Adrenal gland (tissue), 12 donors: ENCODE results near the gene ACR. TPM values are rescaled to one million over a fixed set of nuclear protein-coding genes. Genes with fewer than 3 reads are reported as not detected.
A peak's percentile ranks its signal among the peaks of the same experiment; 100 is the strongest.

Source experiments
- DNase-seq, 7 donors: peaks; one replicate each; pipeline ENCODE4 v3.0.0-alpha.2; 2019 to 2020
- H3K27ac ChIP-seq, 5 donors: fragments of 200-600 bp; sonication (generic) in 4 of 5; 1 replicate in 3 of 5; 2 replicates in 2 of 5; pipeline versions ENCODE4 v1.5.1 to v1.8.0; 2016 to 2020; ENCODE audit warnings: mild to moderate bottlenecking in 1 of 5
- H3K27me3 ChIP-seq: fragments of 200-600 bp; 2 replicates; pipeline ENCODE4 v1.8.0; 2021
- H3K36me3 ChIP-seq, 2 donors: fragments of 200-600 bp; replicated peaks in 1 of 2; 1 replicate in 1 of 2; 2 replicates in 1 of 2; pipeline versions ENCODE4 v1.5.1 to v1.8.0; 2018 to 2022
- H3K4me1 ChIP-seq, 2 donors: fragments of 200-600 bp; replicated peaks in 1 of 2; 1 replicate in 1 of 2; 2 replicates in 1 of 2; pipeline versions ENCODE4 v1.5.1 to v1.8.0; 2018 to 2021
- H3K4me3 ChIP-seq, 4 donors: fragments of 200-600 bp; sonication (generic) in 3 of 4; one replicate each; pipeline ENCODE4 v1.5.1; 2016 to 2018
- H3K9me3 ChIP-seq, 3 donors: fragments of 200-600 bp; sonication (generic) in 1 of 3; replicated peaks in 1 of 3; 1 replicate in 2 of 3; 2 replicates in 1 of 3; pipeline versions ENCODE4 v1.5.1 to v1.8.0; 2016 to 2021
- CTCF ChIP-seq, 6 experiments: fragments of 450-650 bp in 4 of 6; fragments of 200-600 bp in 2 of 6; sonication (generic) in 1 of 6; IDR thresholded peaks; 1 replicate in 5 of 6; 2 replicates in 1 of 6; pipeline versions ENCODE4 v1.5.1 to v1.8.0; 2016 to 2021; ENCODE audit warnings: antibody characterized with exemption in 6 of 6, mild to moderate bottlenecking in 2 of 6, moderate library complexity in 1 of 6
- POLR2A ChIP-seq, 2 donors: fragments of 450-650 bp; IDR thresholded peaks; one replicate each; pipeline ENCODE4 v1.6.1; 2017; ENCODE audit warnings: antibody characterized with exemption in 2 of 2, mild to moderate bottlenecking in 2 of 2, moderate library complexity in 1 of 2
- WGBS, 4 donors: extraction: QIAGEN DNeasy Blood & Tissue Kit in 2 of 4; methylation state at CpG; one replicate each; pipeline versions ENCODE4 v1.1.5 to v1.1.7; 2013 to 2017; 5-methylcytosine and 5-hydroxymethylcytosine counted together
- intact Hi-C, 2 donors: fragments of 100-400 bp; cut with DNase I; formaldehyde crosslinking; loops; one replicate each; pipeline versions ENCODE4 v1.14.1 to v1.15.0; 2022 to 2023
- polyA plus RNA-seq, 3 donors: library from polyadenylated mRNA; stranded (reverse); fragments of 200-250 nt in 2 of 3; fragments of 350-450 nt in 1 of 3; fragmentation: Illumina TruSeq in 1 of 3; extraction: RNeasy Lipid Tissue Mini Kit (QIAGEN cat#74804) in 1 of 3; gene quantifications; one replicate each; pipeline ENCODE4 v1.2.3, GENCODE V29; 2013 to 2014
- total RNA-seq, 9 donors: library from RNA; depleted of rRNA in 4 of 9; stranded (reverse); fragments of >200 nt in 4 of 9; fragments of 120-200 nt in 1 of 9; fragmentation: NEBNext Ultra II Directional in 1 of 9; extraction: Animal tissue kit (Norgen Biotek cat#: 25700) in 1 of 9; gene quantifications; one replicate each; pipeline versions ENCODE4 v1.1.0 to v1.2.4, GENCODE V29; 2013 to 2023
- donor health status: healthy with polysubstance abuse.
- donor health status: Bipolar disorder and iron deficiency.
- donor health status: DM: yes; HTN: yes; CAD: no.
- donor health status: DM: no; HTN: no; CAD: no.
- donor health status: DM: no; HTN: no; CAD: no.
- donor health status: DM: yes; HTN: yes; CAD: no.

Gene ACR
- total and polyA plus RNA-seq, 12 donors: 0.13 to 1.5 (median 0.53) TPM; not detected in 4

- intact Hi-C loops: no loop called here
- H3K4me1 ChIP-seq: no peaks in the 10 kb centered on the region
- no peak overlapping the region for H3K27ac ChIP-seq
- H3K4me3 ChIP-seq: no peak overlapping the region
- peaks cover 0 to 7% of the 10 kb centered on the region in 2 donors for H3K36me3 ChIP-seq
- H3K9me3 ChIP-seq: no peaks in the 10 kb centered on the region
- WGBS, 4 donors: 82 to 92% (median 85%) methylated on average over 11 to 14 of the region's 14 CpGs
- no peak for DNase-seq
- no peak for TF ChIP-seq CTCF (IDR thresholded peaks at IDR 0.05)
- no peak for TF ChIP-seq POLR2A (IDR thresholded peaks at IDR 0.05)
- peaks cover 12% of the 10 kb centered on the region for H3K27me3 ChIP-seq
These were observed 11.2 kb upstream of the ACR start for GRCh38 chr22:50726643-50727340.

GRCh38 chr22:50727678-50728522 lies 10.1 kb upstream of the ACR start:
- DNase-seq: no peak
- Histone ChIP-seq H3K36me3 (peaks cover 0 to 7% of the 10 kb centered on the region in 2 donors), H3K9me3 (no peaks in the 10 kb centered on the region), H3K27me3 (peaks cover 16% of the 10 kb centered on the region), H3K27ac (no peak overlapping the region), H3K4me3 (no peak overlapping the region), H3K4me1 (no peaks in the 10 kb centered on the region)
- intact Hi-C loops: no loop called here
- whole genome bisulfite sequencing, 4 donors: 73 to 85% (median 81%) methylated on average over 22 to 23 of the region's 23 CpGs
- TF ChIP-seq CTCF (IDR thresholded peaks at IDR 0.05) (no peak), POLR2A (IDR thresholded peaks at IDR 0.05) (no peak)

GRCh38 chr22:50728523-50728931 lies 9.5 kb upstream of the ACR start:
- Histone ChIP-seq H3K36me3 (peaks cover 0 to 7% of the 10 kb centered on the region in 2 donors), H3K9me3 (no peaks in the 10 kb centered on the region), H3K4me3 (no peak overlapping the region), H3K4me1 (no peaks in the 10 kb centered on the region), H3K27me3 (peaks cover 16% of the 10 kb centered on the region), H3K27ac (no peak overlapping the region)
- 48 to 100% (median 65%) methylated on average over 1 to 2 of the region's 2 CpGs; no CpG with 5 or more reads in 1 of the 4 donors for WGBS, 4 donors
- peak in 2 of 7 donors; percentile 6 for DNase-seq
- intact Hi-C loops: no loop called here
- TF ChIP-seq CTCF (IDR thresholded peaks at IDR 0.05): no peak
- TF ChIP-seq POLR2A (IDR thresholded peaks at IDR 0.05): no peak

GRCh38 chr22:50729391-50730012 lies 8.5 kb upstream of the ACR start:
- intact Hi-C loops: no loop called here
- TF ChIP-seq CTCF (IDR thresholded peaks at IDR 0.05) (no peak), POLR2A (IDR thresholded peaks at IDR 0.05) (no peak)
- Histone ChIP-seq H3K27ac (no peak overlapping the region), H3K36me3 (peaks cover 0 to 6% of the 10 kb centered on the region in 2 donors), H3K27me3 (peaks cover 16% of the 10 kb centered on the region), H3K4me3 (no peak overlapping the region), H3K9me3 (no peaks in the 10 kb centered on the region), H3K4me1 (no peaks in the 10 kb centered on the region)
- DNase-seq: peak in 4 of 7 donors; percentile 4 to 13 (median 10)
- 79 to 88% (median 84%) methylated on average over 5 to 21 of the region's 21 CpGs for WGBS, 4 donors
